Nephron progenitor cell (in vitro differentiated cells): ENCODE data around the gene IL32.

ENCODE experiments used
- DNase-seq: peaks from one replicate; pipeline ENCODE4 v3.0.0; 2021
- H3K27ac Mint-ChIP-seq: 2 replicates; pipeline ENCODE4 v1.8.0; 2021; ENCODE audit warnings: mild to moderate bottlenecking, moderate library complexity, mixed read lengths
- H3K27me3 Mint-ChIP-seq: 2 replicates; pipeline ENCODE4 v1.8.0; 2021; ENCODE audit warnings: mild to moderate bottlenecking, low read depth, mixed read lengths; ENCODE audit not compliant: poor library complexity
- H3K36me3 Mint-ChIP-seq: 2 replicates; pipeline ENCODE4 v1.8.0; 2021; ENCODE audit warnings: low read depth, mixed read lengths
- H3K4me1 Mint-ChIP-seq: 2 replicates; pipeline ENCODE4 v1.8.0; 2021; ENCODE audit warnings: mixed read lengths
- H3K4me3 Mint-ChIP-seq: 2 replicates; pipeline ENCODE4 v1.8.0; 2021; ENCODE audit warnings: mild to moderate bottlenecking, moderate library complexity, mixed read lengths
- H3K9me3 Mint-ChIP-seq: 2 replicates; pipeline ENCODE4 v1.8.0; 2021; ENCODE audit warnings: mild to moderate bottlenecking, moderate library complexity, mixed read lengths
- CTCF ChIP-seq: fragments of 200-600 bp; sonication (generic); IDR thresholded peaks from 2 replicates; pipeline ENCODE4 v1.5.0; 2021; ENCODE audit warnings: antibody characterized with exemption

The IL32 gene

GRCh38 chr16:3020247-3020603 is 45.2 kb upstream of the IL32 start, which contains the start of gene TNFRSF12A:
Gene TNFRSF12A, plus strand, starts transcription at chr16:3020368. Its CDS starts 30 bp downstream, at chr16:3020398.
- H3K36me3 Mint-ChIP-seq, result peaks cover 4% of the 10 kb centered on the region
- H3K27ac Mint-ChIP-seq, result peak within 1 kb of the TSS; percentile 94

GRCh38 chr16:3020604-3021448 is 44.6 kb upstream of the IL32 start:
- H3K27ac Mint-ChIP-seq, result peak overlapping the region; percentile 94
- H3K9me3 Mint-ChIP-seq, result no peaks in the 10 kb centered on the region
- peak overlapping the region; percentile 87 for H3K4me3 Mint-ChIP-seq
- TF ChIP-seq CTCF, result no peak
- peaks cover 4% of the 10 kb centered on the region for H3K36me3 Mint-ChIP-seq
- peaks cover 53% of the 10 kb centered on the region for H3K4me1 Mint-ChIP-seq
- peaks cover 9% of the 10 kb centered on the region for H3K27me3 Mint-ChIP-seq
- peak; percentile 85 for DNase-seq

More at GRCh38 chr16:3020247-3020603, 45.2 kb upstream of the IL32 start, which contains the start of gene TNFRSF12A:
- peaks cover 8% of the 10 kb centered on the region for H3K27me3 Mint-ChIP-seq
- DNase-seq, result peak; percentile 77
- H3K4me3 Mint-ChIP-seq, result peak within 1 kb of the TSS; percentile 87
- no peak for TF ChIP-seq CTCF
- H3K9me3 Mint-ChIP-seq, result no peaks in the 10 kb centered on the region
- H3K4me1 Mint-ChIP-seq, result peaks cover 53% of the 10 kb centered on the region

- H3K4me1 Mint-ChIP-seq, result peaks cover 53% of the 10 kb centered on the region
- peaks cover 12% of the 10 kb centered on the region for H3K36me3 Mint-ChIP-seq
- H3K27ac Mint-ChIP-seq, result peak overlapping the region; percentile 94
- H3K27me3 Mint-ChIP-seq, result peaks cover 10% of the 10 kb centered on the region
- TF ChIP-seq CTCF, result no peak
- H3K9me3 Mint-ChIP-seq, result no peaks in the 10 kb centered on the region
- DNase-seq, result peak; percentile 90
- H3K4me3 Mint-ChIP-seq, result peak overlapping the region; percentile 87
Observed at GRCh38 chr16:3021449-3022207, 43.8 kb upstream of the IL32 start.

GRCh38 chr16:3022208-3022683 is 43.2 kb upstream of the IL32 start:
- Mint-ChIP-seq H3K9me3 (no peaks in the 10 kb centered on the region), H3K36me3 (peaks cover 18% of the 10 kb centered on the region), H3K27me3 (peaks cover 4% of the 10 kb centered on the region), H3K27ac (peak overlapping the region; percentile 94), H3K4me1 (peaks cover 49% of the 10 kb centered on the region), H3K4me3 (peak overlapping the region; percentile 87)
- no peak for TF ChIP-seq CTCF
- peak; percentile 67 for DNase-seq

GRCh38 chr16:3022684-3023414 is 42.6 kb upstream of the IL32 start:
- H3K9me3 Mint-ChIP-seq, result no peaks in the 10 kb centered on the region
- H3K4me1 Mint-ChIP-seq, result peaks cover 47% of the 10 kb centered on the region
- peak overlapping the region; percentile 87 for H3K4me3 Mint-ChIP-seq
- peak overlapping the region; percentile 85 for H3K27ac Mint-ChIP-seq
- no peak for TF ChIP-seq CTCF
- no peak for DNase-seq
- peaks cover 23% of the 10 kb centered on the region for H3K36me3 Mint-ChIP-seq
- H3K27me3 Mint-ChIP-seq, result peaks cover 2% of the 10 kb centered on the region
